ENCODE data around the gene LDB1. TPM values are rescaled to one million over a fixed set of nuclear protein-coding genes. Genes with fewer than 3 reads are reported as not detected.
A peak's percentile ranks its signal among the peaks of the same experiment; 100 is the strongest.

LDB1 gene, protein sequence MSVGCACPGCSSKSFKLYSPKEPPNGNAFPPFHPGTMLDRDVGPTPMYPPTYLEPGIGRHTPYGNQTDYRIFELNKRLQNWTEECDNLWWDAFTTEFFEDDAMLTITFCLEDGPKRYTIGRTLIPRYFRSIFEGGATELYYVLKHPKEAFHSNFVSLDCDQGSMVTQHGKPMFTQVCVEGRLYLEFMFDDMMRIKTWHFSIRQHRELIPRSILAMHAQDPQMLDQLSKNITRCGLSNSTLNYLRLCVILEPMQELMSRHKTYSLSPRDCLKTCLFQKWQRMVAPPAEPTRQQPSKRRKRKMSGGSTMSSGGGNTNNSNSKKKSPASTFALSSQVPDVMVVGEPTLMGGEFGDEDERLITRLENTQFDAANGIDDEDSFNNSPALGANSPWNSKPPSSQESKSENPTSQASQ
- polyA plus RNA-seq (2013, experiment 1 of 2), result 57.8 TPM
- polyA plus RNA-seq (2013, experiment 2 of 2), result 57.6 TPM

DNA sequence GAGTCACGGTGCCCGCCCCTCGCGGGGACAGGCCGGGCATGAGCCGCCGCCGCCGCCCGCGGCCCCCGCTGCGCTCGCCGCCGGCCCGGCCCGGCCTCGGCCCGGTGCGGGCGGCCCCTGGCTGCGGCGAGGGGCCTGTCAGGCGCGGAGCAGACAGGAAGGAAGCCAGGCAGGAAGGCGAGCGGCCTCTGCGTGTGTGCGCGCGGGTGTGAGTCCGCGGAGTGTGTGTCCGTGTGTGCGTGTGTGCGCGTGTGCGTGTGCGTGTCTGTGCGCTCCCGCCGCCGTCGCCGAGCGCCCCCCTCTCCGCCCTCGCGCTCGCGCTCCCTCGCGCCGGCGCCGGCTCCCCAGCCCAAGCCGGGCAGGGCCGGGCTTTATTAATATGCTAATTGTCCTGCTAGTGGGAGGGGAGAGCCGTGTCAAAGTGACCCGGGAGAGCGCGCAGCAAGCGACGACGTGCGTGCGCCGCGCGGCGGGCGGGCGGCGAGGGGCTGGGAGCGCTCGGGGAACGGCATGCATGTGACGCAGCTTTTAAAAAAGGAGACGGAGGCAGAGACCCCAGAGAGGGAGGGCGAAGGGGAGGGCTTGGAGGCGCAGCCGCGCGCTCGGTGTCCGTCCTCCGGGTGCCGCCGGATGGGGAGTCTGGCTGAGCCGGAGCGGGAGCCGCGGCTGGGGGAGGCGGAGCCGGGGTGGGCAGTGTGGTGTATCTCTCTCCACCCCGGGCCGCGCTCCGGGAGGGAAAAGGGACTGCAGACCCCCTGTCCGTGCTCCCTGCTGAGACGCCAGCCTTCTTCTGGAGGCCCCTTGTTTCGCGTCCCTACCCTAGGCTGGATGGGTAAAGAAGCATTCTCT lies at the start of gene LDB1:
Gene LDB1, minus strand, starts transcription at position 227 of the 849 bp plus-strand sequence. CDS start 258 bp downstream, outside the sequence.
- Histone ChIP-seq H3K4me1 (ENCODE audit: control insufficient read depth, low read depth, low read length) (peaks cover 33% of the 10 kb centered on the region), H3K4me3 (ENCODE audit: low read length) (peak within 1 kb of the TSS; percentile 68), H3K56ac (ENCODE audit: low read length) (peak within 1 kb of the TSS; percentile 100), H2BK5ac (ENCODE audit: low read length) (peak within 1 kb of the TSS; percentile 98), H3K4me2 (ENCODE audit: low read length) (peak within 1 kb of the TSS; percentile 98), H2BK120ac (ENCODE audit: low read depth, low read length) (peak within 1 kb of the TSS; percentile 21), H3K18ac (ENCODE audit: low read length) (peak within 1 kb of the TSS; percentile 88), H3K27me3 (ENCODE audit: insufficient read depth, low read length, poor library complexity) (no peaks in the 10 kb centered on the region), H3K23ac (ENCODE audit: low read length) (peak within 1 kb of the TSS; percentile 99), H4K5ac (ENCODE audit: low read length) (no peak within 1 kb of the TSS), H3K9ac (ENCODE audit: low read length) (peak within 1 kb of the TSS; percentile 97), H2AK5ac (ENCODE audit: low read length) (no peak within 1 kb of the TSS), H4K8ac (ENCODE audit: low read depth, low read length) (no peak within 1 kb of the TSS), H3K79me1 (ENCODE audit: low read length) (peaks cover 10% of the 10 kb centered on the region), H2BK15ac (replicated peaks; ENCODE audit: low read depth) (no peak within 1 kb of the TSS), H3K27ac (ENCODE audit: low read depth, low read length) (peak within 1 kb of the TSS; percentile 99), H3K79me2 (ENCODE audit: control insufficient read depth, insufficient read depth, low read length) (peaks cover 37% of the 10 kb centered on the region), H3K36me3 (ENCODE audit: control insufficient read depth, insufficient read depth, low read length) (no peaks in the 10 kb centered on the region), H3K4ac (ENCODE audit: low read depth, low read length) (peak within 1 kb of the TSS; percentile 64)
- peak; percentile 92 for DNase-seq
- no CpG with 5 or more reads among the region's 104 CpGs for WGBS (ENCODE audit: extremely low coverage, insufficient coverage, low lambda C conversion rate)

DNA sequence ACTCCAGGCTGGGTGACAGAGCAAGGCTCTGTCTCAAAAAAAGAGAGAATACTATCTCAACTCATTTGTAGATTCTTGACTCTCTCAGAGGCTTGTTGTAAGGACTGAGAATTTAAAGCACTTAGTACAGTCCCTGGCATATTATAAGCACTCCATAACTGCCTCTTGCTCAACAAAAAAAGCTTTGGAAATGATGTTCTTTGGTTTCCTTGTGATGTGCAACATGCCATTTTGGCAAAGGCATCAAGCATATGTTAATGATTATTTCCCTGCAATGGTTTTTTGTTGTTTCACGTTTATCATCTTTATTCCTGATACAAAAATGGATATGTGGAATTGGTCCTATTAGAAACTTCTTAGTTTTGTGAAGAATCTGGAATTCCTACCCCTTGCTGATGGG lies 47.7 kb upstream of the LDB1 start:
- Histone ChIP-seq H4K8ac (ENCODE audit: low read depth, low read length) (no peak overlapping the region), H3K23ac (ENCODE audit: low read length) (no peak overlapping the region), H2AK5ac (ENCODE audit: low read length) (no peak overlapping the region), H3K27ac (ENCODE audit: low read depth, low read length) (no peak overlapping the region), H3K4me1 (ENCODE audit: control insufficient read depth, low read depth, low read length) (no peaks in the 10 kb centered on the region), H2BK15ac (replicated peaks; ENCODE audit: low read depth) (no peak overlapping the region), H3K27me3 (ENCODE audit: insufficient read depth, low read length, poor library complexity) (no peaks in the 10 kb centered on the region), H2BK5ac (ENCODE audit: low read length) (no peak overlapping the region), H3K56ac (ENCODE audit: low read length) (no peak overlapping the region), H3K4ac (ENCODE audit: low read depth, low read length) (no peak overlapping the region), H3K9ac (ENCODE audit: low read length) (no peak overlapping the region), H3K79me1 (ENCODE audit: low read length) (no peaks in the 10 kb centered on the region), H3K4me3 (ENCODE audit: low read length) (no peak overlapping the region), H3K18ac (ENCODE audit: low read length) (no peak overlapping the region), H4K5ac (ENCODE audit: low read length) (no peak overlapping the region), H3K36me3 (ENCODE audit: control insufficient read depth, insufficient read depth, low read length) (peaks cover 1% of the 10 kb centered on the region), H3K4me2 (ENCODE audit: low read length) (no peak overlapping the region), H3K79me2 (ENCODE audit: control insufficient read depth, insufficient read depth, low read length) (no peaks in the 10 kb centered on the region), H2BK120ac (ENCODE audit: low read depth, low read length) (no peak overlapping the region)
- no CpG with 5 or more reads among the region's 1 CpG for WGBS (ENCODE audit: extremely low coverage, insufficient coverage, low lambda C conversion rate)
- no peak for DNase-seq

DNA sequence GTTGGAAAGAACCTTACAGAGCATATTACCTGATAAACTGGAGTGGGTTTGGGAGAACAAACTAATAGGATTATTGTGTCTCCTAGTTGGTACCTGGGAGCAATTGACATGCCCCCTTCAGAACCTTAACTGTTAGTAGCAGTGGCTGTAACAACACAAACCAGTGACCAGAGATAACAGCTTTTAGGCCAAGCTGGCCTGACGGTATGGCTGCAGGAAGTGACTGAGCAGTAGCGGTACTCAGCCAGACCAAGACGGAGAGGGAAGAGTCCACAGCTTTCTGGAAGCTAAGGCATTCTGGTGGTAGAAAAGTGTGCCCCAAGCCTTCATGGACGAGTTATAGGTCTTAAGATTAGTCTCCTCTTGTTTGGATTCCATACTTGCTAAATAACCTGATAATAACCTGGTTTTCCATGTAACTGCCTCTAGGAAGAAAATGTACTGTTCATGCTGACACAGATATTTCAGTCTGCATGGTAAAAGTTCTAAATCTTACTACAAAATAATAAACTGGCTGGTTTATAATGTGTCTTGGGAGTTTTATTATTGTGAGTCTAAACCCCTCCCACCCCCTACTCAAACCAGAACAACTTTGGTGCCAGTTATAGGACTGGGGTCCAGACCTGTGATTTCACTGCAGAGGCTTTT lies 43.3 kb upstream of the LDB1 start:
- Histone ChIP-seq H2BK5ac (ENCODE audit: low read length) (no peak overlapping the region), H3K4me1 (ENCODE audit: control insufficient read depth, low read depth, low read length) (no peaks in the 10 kb centered on the region), H3K56ac (ENCODE audit: low read length) (no peak overlapping the region), H3K9ac (ENCODE audit: low read length) (no peak overlapping the region), H3K18ac (ENCODE audit: low read length) (no peak overlapping the region), H3K36me3 (ENCODE audit: control insufficient read depth, insufficient read depth, low read length) (peaks cover 32% of the 10 kb centered on the region), H3K4me2 (ENCODE audit: low read length) (no peak overlapping the region), H3K79me2 (ENCODE audit: control insufficient read depth, insufficient read depth, low read length) (no peaks in the 10 kb centered on the region), H4K5ac (ENCODE audit: low read length) (no peak overlapping the region), H3K23ac (ENCODE audit: low read length) (no peak overlapping the region), H2BK15ac (replicated peaks; ENCODE audit: low read depth) (no peak overlapping the region), H2BK120ac (ENCODE audit: low read depth, low read length) (no peak overlapping the region), H2AK5ac (ENCODE audit: low read length) (no peak overlapping the region), H3K27me3 (ENCODE audit: insufficient read depth, low read length, poor library complexity) (no peaks in the 10 kb centered on the region), H3K4ac (ENCODE audit: low read depth, low read length) (no peak overlapping the region), H4K8ac (ENCODE audit: low read depth, low read length) (no peak overlapping the region), H3K79me1 (ENCODE audit: low read length) (peaks cover 7% of the 10 kb centered on the region), H3K27ac (ENCODE audit: low read depth, low read length) (no peak overlapping the region), H3K4me3 (ENCODE audit: low read length) (no peak overlapping the region)
- DNase-seq, result no peak
- WGBS (ENCODE audit: extremely low coverage, insufficient coverage, low lambda C conversion rate), result no CpG with 5 or more reads among the region's 4 CpGs

DNA sequence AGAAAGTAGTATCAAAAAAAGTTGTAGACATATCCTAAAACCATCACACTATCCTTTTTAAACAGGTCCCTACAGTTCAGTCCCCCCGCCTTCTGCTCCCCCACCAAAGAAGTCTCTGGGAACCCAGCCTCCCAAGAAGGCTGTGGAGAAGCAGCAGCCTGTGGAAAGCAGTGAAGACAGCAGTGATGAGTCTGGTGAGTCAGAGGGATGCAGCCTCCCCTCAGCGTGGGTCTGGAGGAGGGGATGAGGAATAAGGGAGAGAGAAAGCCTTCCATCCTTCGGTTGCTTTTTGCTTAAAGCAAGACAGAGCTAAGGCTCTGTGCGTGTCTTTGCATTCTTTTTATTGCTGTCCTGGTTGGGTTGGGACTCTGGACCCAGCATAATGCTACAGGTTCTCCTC lies 39.7 kb upstream of the LDB1 start:
- no peak overlapping the region for H2BK15ac ChIP-seq (replicated peaks; ENCODE audit: low read depth)
- no CpG with 5 or more reads among the region's 4 CpGs for WGBS (ENCODE audit: extremely low coverage, insufficient coverage, low lambda C conversion rate)
- H3K27me3 ChIP-seq (ENCODE audit: insufficient read depth, low read length, poor library complexity), result no peaks in the 10 kb centered on the region
- peaks cover 25% of the 10 kb centered on the region for H3K79me2 ChIP-seq (ENCODE audit: control insufficient read depth, insufficient read depth, low read length)
- no peak overlapping the region for H3K23ac ChIP-seq (ENCODE audit: low read length)
- H3K27ac ChIP-seq (ENCODE audit: low read depth, low read length), result no peak overlapping the region
- no peak overlapping the region for H3K9ac ChIP-seq (ENCODE audit: low read length)
- H3K4ac ChIP-seq (ENCODE audit: low read depth, low read length), result no peak overlapping the region
- no peak overlapping the region for H3K4me2 ChIP-seq (ENCODE audit: low read length)
- H2AK5ac ChIP-seq (ENCODE audit: low read length), result no peak overlapping the region
- H4K8ac ChIP-seq (ENCODE audit: low read depth, low read length), result no peak overlapping the region
- H3K56ac ChIP-seq (ENCODE audit: low read length), result no peak overlapping the region
- peaks cover 11% of the 10 kb centered on the region for H3K79me1 ChIP-seq (ENCODE audit: low read length)
- no peaks in the 10 kb centered on the region for H3K4me1 ChIP-seq (ENCODE audit: control insufficient read depth, low read depth, low read length)
- H3K4me3 ChIP-seq (ENCODE audit: low read length), result no peak overlapping the region
- no peak for DNase-seq
- H2BK5ac ChIP-seq (ENCODE audit: low read length), result no peak overlapping the region
- no peak overlapping the region for H2BK120ac ChIP-seq (ENCODE audit: low read depth, low read length)
- H3K18ac ChIP-seq (ENCODE audit: low read length), result no peak overlapping the region
- H4K5ac ChIP-seq (ENCODE audit: low read length), result no peak overlapping the region
- H3K36me3 ChIP-seq (ENCODE audit: control insufficient read depth, insufficient read depth, low read length), result peaks cover 41% of the 10 kb centered on the region

DNA sequence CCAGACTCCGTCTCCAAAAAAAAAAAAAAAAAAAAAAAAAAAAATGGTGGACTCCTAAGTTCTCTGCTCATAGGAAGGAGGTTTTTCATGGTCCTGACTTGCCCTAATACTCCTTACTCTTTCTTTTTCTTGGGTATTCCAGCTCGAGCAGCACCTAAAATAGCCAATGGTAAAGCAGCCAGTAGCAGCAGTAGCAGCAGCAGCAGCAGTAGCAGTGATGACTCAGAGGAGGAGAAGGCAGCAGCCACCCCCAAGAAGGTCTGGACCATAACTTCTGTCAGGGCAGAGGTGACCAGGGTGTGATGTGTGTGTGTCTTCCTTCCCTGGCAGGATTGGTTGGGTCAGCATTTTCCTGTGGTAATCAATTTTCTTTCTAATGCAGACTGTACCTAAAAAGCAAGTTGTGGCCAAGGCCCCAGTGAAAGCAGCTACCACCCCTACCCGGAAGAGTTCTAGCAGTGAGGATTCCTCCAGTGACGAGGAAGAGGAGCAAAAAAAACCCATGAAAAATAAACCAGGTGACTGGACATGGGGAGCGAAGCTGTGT lies 39.0 kb upstream of the LDB1 start:
- H3K4ac ChIP-seq (ENCODE audit: low read depth, low read length), result no peak overlapping the region
- H3K9ac ChIP-seq (ENCODE audit: low read length), result no peak overlapping the region
- H4K5ac ChIP-seq (ENCODE audit: low read length), result no peak overlapping the region
- no peak overlapping the region for H2BK15ac ChIP-seq (replicated peaks; ENCODE audit: low read depth)
- H3K4me3 ChIP-seq (ENCODE audit: low read length), result no peak overlapping the region
- no peak overlapping the region for H3K27ac ChIP-seq (ENCODE audit: low read depth, low read length)
- H3K4me1 ChIP-seq (ENCODE audit: control insufficient read depth, low read depth, low read length), result no peaks in the 10 kb centered on the region
- DNase-seq, result no peak
- H2AK5ac ChIP-seq (ENCODE audit: low read length), result no peak overlapping the region
- H3K4me2 ChIP-seq (ENCODE audit: low read length), result no peak overlapping the region
- no peak overlapping the region for H3K18ac ChIP-seq (ENCODE audit: low read length)
- no peak overlapping the region for H2BK120ac ChIP-seq (ENCODE audit: low read depth, low read length)
- no CpG with 5 or more reads among the region's 5 CpGs for WGBS (ENCODE audit: extremely low coverage, insufficient coverage, low lambda C conversion rate)
- H3K27me3 ChIP-seq (ENCODE audit: insufficient read depth, low read length, poor library complexity), result no peaks in the 10 kb centered on the region
- H2BK5ac ChIP-seq (ENCODE audit: low read length), result no peak overlapping the region
- no peak overlapping the region for H4K8ac ChIP-seq (ENCODE audit: low read depth, low read length)
- peaks cover 32% of the 10 kb centered on the region for H3K79me2 ChIP-seq (ENCODE audit: control insufficient read depth, insufficient read depth, low read length)
- peaks cover 41% of the 10 kb centered on the region for H3K36me3 ChIP-seq (ENCODE audit: control insufficient read depth, insufficient read depth, low read length)
- no peak overlapping the region for H3K23ac ChIP-seq (ENCODE audit: low read length)
- H3K56ac ChIP-seq (ENCODE audit: low read length), result no peak overlapping the region
- peaks cover 11% of the 10 kb centered on the region for H3K79me1 ChIP-seq (ENCODE audit: low read length)

All from mesendoderm (in vitro differentiated cells).